Cerebellar cortex (tissue), 1 donor: ENCODE data around the gene ICE1.
"Not testable (repeated sequence)": the region's sequence is repeated elsewhere in the genome, so short reads cannot be mapped to it uniquely, and the experiment has no call there.

ENCODE experiments used
- DNase-seq: peaks from one replicate; pipeline ENCODE4 v3.0.0-alpha.2; 2015; ENCODE audit warnings: low spot score

The ICE1 gene

DNA sequence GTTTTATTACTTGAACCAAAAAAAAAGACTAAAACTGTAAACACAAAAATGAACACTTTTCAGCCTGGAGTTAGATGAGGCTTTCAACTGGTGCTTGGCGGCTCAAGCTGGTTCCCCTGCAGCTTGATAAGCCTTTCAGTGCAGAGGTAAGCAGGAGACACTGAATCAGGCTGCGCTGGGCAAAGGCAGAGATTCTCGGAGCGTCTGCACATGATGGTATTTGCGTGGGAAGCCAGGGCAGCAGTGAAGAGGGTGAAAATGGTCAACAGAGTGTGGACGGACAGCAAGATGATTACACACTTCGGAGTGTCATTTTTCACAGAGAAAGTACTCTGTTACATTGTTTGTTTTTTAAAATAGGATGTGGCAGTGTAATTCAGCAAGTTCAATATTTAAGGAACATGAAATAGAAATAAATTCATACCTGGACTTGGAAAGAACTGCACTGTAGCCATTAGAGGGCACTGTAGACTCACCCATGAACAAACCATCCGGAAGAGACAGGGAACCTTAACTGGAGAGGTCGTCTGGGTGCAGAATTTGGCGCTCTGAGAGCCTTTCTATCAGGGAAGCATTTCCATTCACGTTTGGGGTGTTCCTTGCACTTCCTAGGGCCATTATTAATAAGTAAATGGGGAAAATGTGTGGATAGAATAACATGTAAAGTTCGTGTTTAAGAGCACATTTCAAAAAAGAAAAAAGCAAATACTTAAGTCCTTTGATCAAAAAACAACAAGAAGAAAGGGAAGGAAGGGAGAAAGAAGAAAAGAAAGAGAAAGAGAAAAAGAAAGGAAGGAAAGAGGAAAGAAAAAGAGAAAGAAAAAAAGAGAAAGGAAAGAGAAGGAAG lies 69.8 kb downstream of the ICE1 start:
- DNase-seq: peak; percentile 80

DNA sequence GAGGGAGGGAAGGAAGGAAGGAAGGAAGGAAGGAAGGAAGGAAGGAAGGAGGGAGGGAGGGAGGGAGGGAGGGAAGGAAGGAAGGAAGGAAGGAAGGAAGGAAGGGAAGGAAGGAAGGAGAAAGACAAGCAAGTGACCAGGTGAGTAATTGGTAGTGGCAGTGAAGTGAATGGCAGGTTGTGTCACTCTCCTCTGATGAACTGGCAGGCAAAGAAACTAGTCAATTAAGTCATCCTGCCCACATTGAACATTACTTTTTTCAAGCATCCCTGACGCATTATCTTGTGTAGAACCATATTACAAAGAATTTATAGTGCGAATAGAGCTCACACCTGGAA lies 70.4 kb downstream of the ICE1 start:
- DNase-seq: not testable (repeated sequence)

DNA sequence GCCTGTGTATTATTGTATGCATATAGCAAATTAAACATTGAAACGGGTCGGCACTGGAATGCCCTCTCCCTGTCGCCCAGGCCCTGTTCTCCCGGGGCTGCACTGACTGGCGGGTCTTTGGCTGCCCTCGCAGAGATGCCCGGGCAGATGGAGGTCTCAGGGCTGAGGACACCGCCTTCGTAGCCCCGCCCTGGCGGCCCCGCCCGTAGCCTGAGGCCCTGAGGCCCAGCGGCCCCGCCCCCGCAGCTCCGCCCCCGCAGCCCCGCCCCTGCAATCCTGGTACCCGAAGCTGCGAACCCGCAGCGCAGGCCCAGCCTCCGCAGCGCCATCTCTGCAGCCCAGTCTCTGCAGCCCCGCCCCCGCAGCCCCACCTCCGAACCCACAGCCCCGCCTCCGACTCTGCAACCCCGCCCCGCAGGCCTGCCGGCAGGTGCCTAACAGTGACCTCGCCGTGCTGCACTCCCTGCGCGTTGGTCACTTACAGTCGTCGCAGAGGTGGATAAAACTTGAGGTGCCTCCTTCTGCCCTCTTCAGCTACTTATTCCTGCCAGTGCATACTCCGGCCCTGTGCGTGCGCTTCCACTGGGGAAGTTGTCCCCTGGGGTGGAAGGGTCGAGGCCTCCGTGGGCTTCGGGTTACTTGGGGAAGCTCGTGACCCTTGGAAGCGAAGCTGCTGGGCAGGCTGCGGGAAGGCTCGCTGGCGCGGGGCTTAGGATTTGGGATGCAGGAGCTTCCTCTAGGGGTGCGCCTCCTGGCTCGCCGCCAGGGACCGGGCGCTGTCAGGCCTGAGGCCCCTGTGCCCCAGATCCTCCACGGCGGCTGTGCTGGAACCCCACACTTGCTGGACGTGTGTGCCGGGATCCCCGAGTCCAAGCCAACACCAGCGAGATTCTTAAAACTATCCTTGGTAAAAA lies 72.3 kb downstream of the ICE1 start:
- DNase-seq: peak; percentile 83

DNA sequence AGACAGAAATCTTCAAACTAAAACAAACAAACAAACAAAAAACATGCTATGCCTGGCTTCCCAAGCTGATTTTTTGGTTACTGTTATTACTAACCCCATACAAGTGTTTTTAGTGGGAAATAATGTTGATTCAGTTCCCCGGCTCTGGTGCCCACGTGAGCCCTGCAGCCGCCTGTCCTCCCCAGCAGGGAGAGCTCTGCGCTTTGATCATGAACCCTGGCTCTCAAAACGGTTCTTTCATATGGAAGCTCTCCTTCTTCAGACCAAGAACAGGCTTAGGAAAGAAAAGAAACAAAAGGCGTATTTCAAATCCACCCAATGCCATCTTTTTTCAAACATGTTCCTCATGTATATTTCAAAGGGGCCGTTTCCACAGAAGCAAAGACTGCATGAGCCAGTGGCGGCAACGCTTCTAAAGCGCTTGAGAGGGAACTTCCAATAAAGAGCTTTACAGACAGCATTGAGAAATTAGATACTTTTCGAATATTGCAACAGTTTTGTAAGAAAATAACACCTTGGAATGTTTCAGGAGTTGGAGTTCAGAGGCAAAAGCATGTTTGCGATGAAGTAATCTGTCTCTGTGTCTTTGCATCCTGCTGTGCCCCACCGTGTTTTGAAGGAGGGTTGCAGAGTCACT lies 74.8 kb downstream of the ICE1 start:
- DNase-seq: peak; percentile 88

DNA sequence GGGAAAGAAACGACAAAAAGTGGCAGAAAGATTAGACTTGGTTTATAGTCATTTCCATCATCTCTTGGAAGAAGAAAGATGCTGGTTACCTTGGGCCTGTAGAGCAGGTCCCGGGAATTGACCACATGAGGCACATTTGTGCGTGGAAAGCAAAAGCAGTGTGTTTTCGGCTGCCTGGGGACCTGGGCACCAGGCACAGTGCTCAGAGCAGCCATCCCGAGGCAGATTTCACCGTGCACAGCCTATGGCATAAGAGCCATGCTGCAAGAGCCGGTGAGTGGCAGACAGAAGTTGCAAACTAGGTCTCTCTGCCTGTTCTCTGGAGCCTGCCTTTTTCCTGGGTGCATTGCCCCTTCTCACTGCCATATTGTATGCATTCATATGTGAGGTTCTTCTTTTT lies 77.0 kb downstream of the ICE1 start:
- DNase-seq: no peak

DNA sequence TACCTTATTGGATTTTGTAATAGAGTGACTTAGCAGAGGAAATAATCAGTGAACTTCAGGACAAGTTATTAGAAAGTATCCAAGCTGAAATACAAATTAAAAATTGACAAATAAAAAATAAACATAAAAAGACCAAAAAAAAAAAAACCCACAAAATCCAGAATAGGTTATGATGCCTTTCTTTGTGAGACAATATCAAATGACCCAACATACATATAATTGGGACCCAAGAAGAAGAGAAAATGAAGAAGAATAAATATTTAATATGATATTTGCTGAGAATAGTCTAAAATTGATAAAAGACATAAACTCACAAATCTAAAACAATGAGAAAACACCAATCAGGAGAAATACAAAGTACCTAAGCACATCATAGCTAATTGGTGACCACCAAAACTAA lies 81.8 kb downstream of the ICE1 start:
- no peak for DNase-seq

DNA sequence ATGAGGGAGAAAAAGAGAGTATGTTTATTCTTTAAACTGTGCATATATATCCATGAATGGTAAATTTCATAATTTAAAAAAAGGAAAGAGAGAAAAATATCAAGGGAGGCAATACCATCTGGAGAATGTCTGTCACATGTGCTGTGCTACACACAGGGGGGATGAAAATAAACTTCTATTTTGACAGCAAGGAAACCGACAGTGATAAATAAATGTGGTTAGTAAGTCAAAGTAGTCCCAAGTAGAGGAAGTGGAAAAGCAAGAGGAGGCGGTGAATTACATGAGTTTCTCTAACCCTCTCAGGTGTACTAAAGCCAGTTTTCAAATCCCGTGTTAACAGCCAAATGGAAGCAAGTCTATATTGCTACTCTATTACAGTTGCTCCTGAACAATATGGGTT lies 83.3 kb downstream of the ICE1 start:
- no peak for DNase-seq

DNA sequence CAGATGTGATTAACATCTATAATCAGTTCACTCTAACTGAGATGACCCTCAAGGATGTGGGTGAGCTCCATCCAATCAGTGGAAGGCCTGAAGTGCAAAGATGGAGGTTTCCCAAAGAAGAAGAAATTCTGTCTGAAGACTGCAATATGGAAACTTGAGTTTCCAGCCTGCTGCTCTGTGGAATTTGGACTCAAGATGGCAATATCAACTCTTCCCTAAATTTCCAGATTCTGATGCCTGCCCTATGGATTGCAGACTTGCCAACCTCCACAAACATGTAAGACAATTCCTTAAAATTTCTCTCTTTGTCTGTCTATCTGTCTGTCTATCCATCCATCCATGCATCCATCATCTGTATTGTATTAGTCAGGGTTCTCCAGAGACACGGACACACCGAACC lies 85.9 kb downstream of the ICE1 start:
- DNase-seq: peak; percentile 16

DNA sequence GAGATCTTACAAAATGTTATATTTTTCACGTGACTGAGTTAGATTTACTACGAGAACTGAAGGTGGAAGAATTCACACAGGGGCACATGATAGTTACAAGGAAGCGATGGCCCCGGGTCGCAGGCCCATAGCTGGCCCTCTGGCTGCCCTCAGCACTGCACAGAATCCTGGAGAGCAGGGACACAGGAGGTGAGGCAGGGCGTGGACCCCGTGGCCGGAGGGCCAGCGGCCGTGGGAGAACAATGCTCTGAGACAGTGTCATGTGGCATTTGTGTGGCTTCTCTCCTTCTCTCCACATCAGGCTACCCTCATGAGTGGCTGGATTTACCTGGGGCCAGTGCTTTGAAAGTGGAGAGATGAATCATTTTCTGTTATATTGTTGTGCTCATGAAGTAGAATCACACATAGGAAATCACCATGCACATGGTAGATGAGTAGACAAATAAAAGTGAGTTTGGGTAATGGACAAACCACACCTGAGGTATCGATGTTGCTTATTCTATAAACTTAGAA lies 89.5 kb downstream of the ICE1 start:
- no peak for DNase-seq

DNA sequence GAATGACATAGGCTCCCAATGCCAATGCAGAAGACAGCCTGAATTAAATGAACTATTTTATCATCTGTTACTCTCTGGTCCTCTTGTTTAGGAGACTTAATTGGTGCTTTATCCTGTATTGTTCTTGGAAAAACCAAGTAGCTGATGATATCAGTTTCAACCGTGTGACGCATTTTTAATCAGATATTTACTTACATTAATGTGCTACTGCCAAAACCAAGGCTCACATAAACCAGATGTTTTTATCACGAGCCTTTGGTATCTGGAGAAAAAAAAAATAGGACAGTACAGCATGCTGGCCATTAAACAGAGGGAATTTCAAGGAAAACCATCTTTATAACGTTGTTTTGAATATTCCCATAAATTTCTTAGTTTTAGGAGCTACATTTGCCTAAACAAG lies 90.1 kb downstream of the ICE1 start:
- DNase-seq: no peak

DNA sequence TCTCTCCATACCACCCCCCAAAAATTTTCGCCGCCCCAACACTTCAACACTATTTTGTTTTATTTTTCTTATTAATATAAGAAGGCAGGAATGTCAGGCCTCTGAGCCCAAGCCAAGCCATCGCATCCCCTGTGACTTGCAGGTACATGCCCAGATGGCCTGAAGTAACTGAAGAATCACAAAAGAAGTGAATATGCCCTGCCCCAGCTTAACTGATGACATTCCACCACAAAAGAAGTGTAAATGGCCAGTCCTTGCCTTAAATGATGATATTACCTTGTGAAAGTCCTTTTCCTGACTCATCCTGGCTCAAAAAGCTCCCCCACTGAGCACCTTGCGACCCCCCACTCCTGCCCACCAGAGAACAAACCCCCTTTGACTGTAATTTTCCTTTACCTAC lies 98.1 kb downstream of the ICE1 start:
- DNase-seq: not testable (repeated sequence)

DNA sequence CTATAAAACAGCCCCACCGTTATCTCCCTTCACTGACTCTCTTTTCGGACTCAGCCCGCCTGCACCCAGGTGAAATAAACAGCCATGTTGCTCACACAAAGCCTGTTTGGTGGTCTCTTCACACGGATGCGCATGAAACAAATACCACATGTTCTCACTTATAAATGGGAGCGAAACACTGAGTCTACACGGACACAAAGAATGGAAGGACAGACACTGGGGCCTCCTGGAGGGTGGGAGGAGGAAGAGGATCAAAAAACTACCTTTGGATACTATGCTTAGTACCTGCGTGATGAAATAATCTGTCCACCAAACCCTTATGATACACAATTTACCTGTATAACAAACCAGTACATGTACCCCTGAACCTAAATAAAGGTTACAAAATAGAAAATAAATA lies 98.6 kb downstream of the ICE1 start:
- DNase-seq: no peak

DNA sequence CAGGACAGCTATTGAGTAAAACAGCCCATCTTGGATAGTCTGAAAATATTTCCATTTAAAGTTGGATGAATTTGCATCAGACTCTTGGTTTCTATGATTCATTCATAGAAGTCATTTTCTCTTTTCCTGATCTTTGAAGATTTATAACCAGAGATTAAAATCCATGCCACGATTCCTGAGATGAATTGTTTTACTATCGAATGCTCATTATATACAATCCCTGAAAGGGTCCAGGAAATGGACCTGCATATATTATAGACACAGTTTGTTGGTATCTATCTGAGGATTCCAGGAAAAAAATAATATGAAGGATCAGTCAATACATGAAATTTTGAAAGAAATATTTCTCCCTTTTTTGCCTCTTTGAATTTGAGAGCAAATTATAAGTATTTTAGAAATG lies 99.0 kb downstream of the ICE1 start:
- no peak for DNase-seq

DNA sequence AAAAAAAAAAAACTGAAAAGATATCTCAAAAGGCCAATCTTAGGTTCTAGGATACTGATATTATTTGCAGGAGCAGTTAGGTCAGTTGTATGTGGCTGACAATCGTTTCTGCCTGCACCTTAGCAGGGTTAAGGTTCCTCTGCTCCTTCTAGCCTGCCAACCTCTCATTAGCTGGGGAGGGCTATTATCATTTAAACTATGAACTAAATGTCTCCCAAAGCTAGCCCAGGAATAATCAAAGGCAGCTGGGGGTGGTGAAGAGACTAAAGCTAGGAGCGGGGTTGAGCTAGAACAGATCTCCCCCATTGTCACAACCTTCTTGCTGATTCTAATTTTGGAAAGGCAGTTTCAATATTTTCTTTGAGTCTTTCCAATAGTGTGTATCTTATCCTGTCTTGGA lies 99.9 kb downstream of the ICE1 start:
- DNase-seq: no peak

DNA sequence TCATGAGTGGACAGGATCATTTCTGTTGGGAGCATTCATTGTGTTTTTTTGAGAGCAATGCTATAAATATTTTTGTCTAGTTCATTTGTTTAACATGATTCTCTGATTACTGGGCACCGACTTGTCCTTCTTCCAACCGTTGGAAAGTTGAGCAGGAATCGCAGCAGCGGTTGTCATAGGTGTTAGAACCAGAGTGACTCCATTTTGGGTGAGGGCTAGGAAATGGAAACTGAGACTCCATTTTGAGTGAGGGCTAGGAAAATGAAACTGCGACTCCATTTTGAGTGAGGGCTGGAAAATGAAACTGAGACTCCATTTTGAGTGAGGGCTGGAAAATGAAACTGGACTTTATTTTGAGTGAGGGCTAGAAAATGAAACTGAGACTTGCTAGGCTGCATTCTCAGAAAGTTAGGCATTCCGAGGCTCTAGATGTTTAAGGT lies 100.6 kb downstream of the ICE1 start:
- no peak for DNase-seq

DNA sequence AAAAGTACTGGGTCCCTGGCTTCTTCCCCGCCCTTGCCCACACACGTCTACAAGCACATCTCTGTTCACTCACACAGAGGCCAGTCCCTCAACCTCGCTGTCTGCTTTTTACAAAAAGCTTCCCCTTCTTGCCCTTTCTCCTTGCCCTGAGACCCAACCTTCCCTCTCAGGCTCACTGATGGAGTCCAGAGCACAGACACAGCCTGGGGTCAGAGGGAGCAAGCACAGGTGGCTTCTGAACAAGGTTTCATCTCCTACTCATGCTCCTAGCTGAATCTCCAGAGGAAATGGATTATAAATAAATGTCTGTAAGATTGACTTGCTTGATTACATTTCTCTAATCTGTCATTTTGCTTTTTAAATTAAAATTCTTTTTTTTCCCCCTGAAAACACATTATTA lies 101.8 kb downstream of the ICE1 start:
- no peak for DNase-seq

DNA sequence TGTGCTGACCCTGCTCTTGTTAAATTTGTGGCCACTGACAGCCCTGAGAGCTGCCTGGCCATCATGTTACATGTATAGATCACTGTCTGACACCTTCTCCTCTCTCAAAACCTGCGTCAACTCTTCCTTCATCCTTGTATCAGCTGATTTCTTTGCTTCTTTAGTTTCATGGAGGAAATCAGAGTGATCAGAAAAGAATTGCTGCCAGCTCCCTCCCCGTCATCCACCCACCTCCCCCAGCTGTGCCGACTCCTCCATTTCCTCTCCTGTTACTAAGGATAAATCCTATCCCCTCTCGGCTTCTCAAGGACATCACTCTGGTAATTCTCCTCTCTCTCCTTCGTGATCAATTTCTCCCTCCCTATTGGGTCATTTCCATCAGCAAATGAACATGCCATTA lies 108.9 kb downstream of the ICE1 start:
- no peak for DNase-seq

DNA sequence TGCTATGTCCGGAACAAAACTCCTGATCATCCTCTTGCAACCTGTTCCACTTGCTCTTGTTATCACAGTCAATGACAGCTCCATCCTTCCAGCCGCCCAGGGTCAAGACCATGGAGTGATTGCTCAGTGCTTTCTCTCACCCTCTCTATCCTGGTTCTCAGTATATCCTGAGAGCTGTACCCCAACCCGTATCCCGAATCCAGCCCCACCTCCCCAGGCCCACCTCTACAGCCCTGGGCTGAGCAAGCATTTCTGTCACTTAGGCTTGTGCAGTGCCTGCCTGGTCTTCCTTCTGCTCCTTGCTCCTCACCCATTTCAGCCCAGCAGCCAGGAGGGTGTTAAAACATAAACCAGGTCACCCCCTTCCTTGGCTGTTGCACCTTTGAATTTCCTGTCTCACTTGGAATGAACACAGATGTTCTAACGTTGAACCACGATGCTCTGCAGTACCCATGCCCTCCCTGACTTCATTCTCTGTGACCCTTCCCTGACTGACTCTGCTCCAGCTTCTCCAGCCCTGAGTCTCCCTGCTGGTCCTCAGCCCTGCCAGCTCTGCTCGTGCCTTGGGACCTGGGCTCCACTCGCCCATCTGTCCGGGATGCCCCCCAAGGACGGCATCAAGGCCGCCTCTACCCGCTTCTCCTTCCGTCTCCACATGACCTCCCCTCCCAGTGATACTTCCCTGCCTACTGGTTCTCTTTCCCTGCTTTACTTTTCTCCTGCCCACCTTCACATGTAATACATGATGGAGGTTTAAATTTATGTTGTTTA lies 110.0 kb downstream of the ICE1 start:
- DNase-seq: no peak

DNA sequence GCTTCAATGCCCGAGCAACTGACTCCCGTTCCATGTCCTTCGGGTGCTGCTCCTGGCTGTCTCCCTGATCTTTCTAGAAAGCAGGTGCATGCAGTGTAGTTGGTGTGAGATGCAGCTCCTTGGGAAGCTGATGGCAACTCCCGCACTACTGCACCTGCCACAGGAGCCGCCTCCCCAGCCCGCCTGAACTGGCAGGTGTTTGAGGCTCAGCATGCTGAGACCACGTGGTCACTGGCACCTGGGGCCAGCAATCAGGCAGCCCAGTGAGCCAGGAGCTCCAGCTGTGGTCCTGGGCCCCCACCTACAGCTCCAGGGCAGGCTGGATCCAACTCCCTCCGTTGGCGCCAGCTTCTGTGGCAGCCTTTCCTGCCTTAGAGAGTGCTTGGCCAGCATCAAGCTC lies 111.5 kb downstream of the ICE1 start:
- DNase-seq: no peak

DNA sequence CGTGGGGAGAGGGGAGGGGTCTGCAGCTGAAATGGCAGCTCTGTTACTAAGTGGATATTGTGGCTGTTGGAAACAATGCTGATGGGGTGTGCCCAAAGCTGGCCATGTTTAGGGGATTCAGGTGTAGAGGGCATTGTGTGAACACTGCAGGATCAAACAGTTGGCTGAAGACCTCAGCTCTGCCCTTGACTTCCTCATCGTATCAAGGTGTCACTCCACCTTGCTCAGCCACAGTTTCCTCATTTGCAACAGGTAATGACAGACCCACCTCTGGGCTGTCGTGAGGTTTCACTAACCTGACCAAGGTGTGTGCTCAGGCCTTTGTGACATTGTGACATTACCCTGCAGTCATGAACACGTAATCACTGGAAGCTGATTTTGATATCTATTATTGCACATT lies 111.9 kb downstream of the ICE1 start:
- no peak for DNase-seq

DNA sequence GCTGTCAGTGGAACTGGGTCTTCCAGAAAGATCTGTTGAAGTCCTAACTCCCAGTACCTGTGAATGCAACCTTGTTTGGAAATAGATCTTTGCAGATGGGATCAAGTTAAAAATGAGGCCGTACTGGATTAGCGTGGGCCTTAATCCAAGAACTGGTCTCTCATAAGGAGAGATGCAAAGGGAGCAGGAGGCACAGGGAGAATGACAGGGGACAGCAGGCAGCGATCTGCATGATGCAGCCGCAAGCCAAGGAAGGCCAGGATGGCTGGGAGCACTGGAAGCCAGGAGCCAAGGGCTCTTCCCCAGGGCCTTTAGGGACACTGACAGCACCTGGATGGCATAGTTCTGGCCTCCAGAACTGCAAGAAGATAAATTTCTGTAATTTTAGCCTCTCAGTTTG lies 114.4 kb downstream of the ICE1 start:
- peak; percentile 63 for DNase-seq

DNA sequence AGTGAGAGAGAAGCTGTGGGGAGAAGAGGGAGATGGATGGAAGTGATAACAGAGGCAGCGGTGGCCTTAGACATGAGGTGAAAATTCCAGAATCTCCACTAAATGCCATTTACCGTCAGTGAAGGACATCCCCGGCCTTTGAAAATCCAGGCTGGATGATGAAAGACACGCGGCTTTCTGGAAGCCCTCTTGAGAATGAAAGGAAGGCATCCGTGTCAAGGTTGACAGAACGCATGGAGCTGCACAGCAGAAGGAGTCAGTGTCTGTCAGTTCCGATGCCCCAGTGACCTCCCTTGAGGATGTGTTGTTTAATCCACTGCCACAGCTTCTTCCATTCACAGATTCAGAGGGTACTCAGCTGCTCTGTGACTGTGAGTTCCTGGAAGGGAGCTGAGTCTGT lies 114.9 kb downstream of the ICE1 start:
- no peak for DNase-seq
